GM20000 (cell line): Measurements from ENCODE around the gene MAPT.
"Not testable (repeated sequence)": the region's sequence is repeated elsewhere in the genome, so short reads cannot be mapped to it uniquely, and the experiment has no call there.

ENCODE experiments used
- DNase-seq: peaks from one replicate; pipeline ENCODE4 v3.0.0; 2012; ENCODE audit warnings: low spot score
- CTCF ChIP-seq: IDR thresholded peaks from 2 replicates; pipeline ENCODE4 v1.5.1; 2012; ENCODE audit warnings: mild to moderate bottlenecking, control low read depth; ENCODE audit errors: extremely low read depth, missing control alignments

Gene MAPT

GRCh38 chr17:45954914-45955313 is 60.6 kb downstream of the MAPT start:
- no peak for TF ChIP-seq CTCF
- DNase-seq = no peak

GRCh38 chr17:45955326-45955725 is 61.0 kb downstream of the MAPT start:
- no peak for TF ChIP-seq CTCF
- DNase-seq = no peak

- no peak for TF ChIP-seq CTCF
- DNase-seq = no peak
Measured at GRCh38 chr17:45956090-45956489, 61.7 kb downstream of the MAPT start.

- DNase-seq = not testable (repeated sequence)
Measured at GRCh38 chr17:45956746-45957145, 62.4 kb downstream of the MAPT start.

- no peak for TF ChIP-seq CTCF
- DNase-seq = no peak
Measured at GRCh38 chr17:45958307-45958706, 64.0 kb downstream of the MAPT start.

- TF ChIP-seq CTCF = no peak
- no peak for DNase-seq
Measured at GRCh38 chr17:45958994-45959665, 64.8 kb downstream of the MAPT start.

- TF ChIP-seq CTCF = no peak
- DNase-seq = no peak
Measured at GRCh38 chr17:45960311-45960710, 66.0 kb downstream of the MAPT start.

- no peak for DNase-seq
- TF ChIP-seq CTCF = no peak
Measured at GRCh38 chr17:45961206-45961605, 66.9 kb downstream of the MAPT start.
